Neural cell (in vitro differentiated cells): Measurements from ENCODE around the gene PNPLA7. TPM values are rescaled to one million over a fixed set of nuclear protein-coding genes. Genes with fewer than 3 reads are reported as not detected.

Experiments used
- polyA plus RNA-seq: library from polyadenylated mRNA; depleted of rRNA; stranded (reverse); fragments of >200 nt; gene quantifications from 2 replicates; pipeline ENCODE4 v1.2.3, GENCODE V29; 2014

Gene PNPLA7
- polyA plus RNA-seq, 1 donor from 2014 or later: 0.72 TPM

Other genes with a start within 250 kb of the PNPLA7 start
- 1.4 and 2.3 TPM in 2 replicates for gene NRARP, start 248.1 kb downstream of the PNPLA7 start, polyA plus RNA-seq
- 32.9 and 51.3 TPM in 2 replicates for gene EXD3, start 127.2 kb downstream of the PNPLA7 start, polyA plus RNA-seq
- 1.7 and 3.4 TPM in 2 replicates for gene NOXA1, start 127.0 kb downstream of the PNPLA7 start, polyA plus RNA-seq
- gene ENTPD8, start 109.0 kb downstream of the PNPLA7 start, polyA plus RNA-seq: not detected in 2 replicates
- 51.2 and 57.5 TPM in 2 replicates for gene NSMF, start 91.1 kb downstream of the PNPLA7 start, polyA plus RNA-seq
- 60.5 and 66.9 TPM in 2 replicates for gene MRPL41, start 1.5 kb upstream of the PNPLA7 start, polyA plus RNA-seq
- 145 and 195 TPM in 2 replicates for gene DPH7, start 28.5 kb upstream of the PNPLA7 start, polyA plus RNA-seq
- 54.8 and 62.4 TPM in 2 replicates for gene ZMYND19, start 40.1 kb upstream of the PNPLA7 start, polyA plus RNA-seq
- gene ARRDC1, start 55.3 kb upstream of the PNPLA7 start, polyA plus RNA-seq: 53.4 and 55.1 TPM in 2 replicates
- 53.0 and 65.8 TPM in 2 replicates for gene EHMT1, start 68.6 kb upstream of the PNPLA7 start, polyA plus RNA-seq